SW480 (cell line): ENCODE data around the gene LRP1.

ENCODE experiments used
- DNase-seq: peaks from one replicate; pipeline ENCODE4 v3.0.0-alpha.2; 2016; ENCODE audit warnings: low spot score

The LRP1 gene

GRCh38 chr12:57127726-57128518 lies at the start of gene LRP1:
LRP1 (plus strand) TSS chr12:57128483; CDS start chr12:57128965, 482 bp downstream.
- DNase-seq: peak; percentile 78

GRCh38 chr12:57078519-57079404 lies 49.5 kb upstream of the LRP1 start, which contains the start of gene NEMP1:
NEMP1 (minus strand) TSS chr12:57078791; CDS start chr12:57078745, 46 bp downstream.
- DNase-seq: peak; percentile 100

GRCh38 chr12:57079821-57080220 lies 48.5 kb upstream of the LRP1 start:
- no peak for DNase-seq

GRCh38 chr12:57080855-57081254 lies 47.4 kb upstream of the LRP1 start:
- DNase-seq: no peak

GRCh38 chr12:57085999-57086492 lies 42.2 kb upstream of the LRP1 start:
- DNase-seq: no peak

- peak; percentile 80 for DNase-seq
Observed at GRCh38 chr12:57086493-57087009, 41.7 kb upstream of the LRP1 start.

- DNase-seq: peak; percentile 84
Observed at GRCh38 chr12:57087010-57087690, 41.1 kb upstream of the LRP1 start.

GRCh38 chr12:57087691-57088353 lies 40.5 kb upstream of the LRP1 start:
- DNase-seq: peak; percentile 90

- peak; percentile 97 for DNase-seq
Observed at GRCh38 chr12:57088354-57089270, 39.7 kb upstream of the LRP1 start, which contains the start of gene NAB2. NAB2 (plus strand) TSS chr12:57089114; CDS start chr12:57089272, 158 bp downstream.

GRCh38 chr12:57089271-57090245 lies 38.7 kb upstream of the LRP1 start:
- no peak for DNase-seq

- DNase-seq: no peak
Observed at GRCh38 chr12:57090490-57090889, 37.8 kb upstream of the LRP1 start.

- DNase-seq: no peak
Observed at GRCh38 chr12:57090924-57091637, 37.2 kb upstream of the LRP1 start.

GRCh38 chr12:57091638-57092528 lies 36.4 kb upstream of the LRP1 start:
- DNase-seq: no peak

- no peak for DNase-seq
Observed at GRCh38 chr12:57092529-57092862, 35.8 kb upstream of the LRP1 start.

GRCh38 chr12:57092876-57093414 lies 35.3 kb upstream of the LRP1 start:
- no peak for DNase-seq

- DNase-seq: no peak
Observed at GRCh38 chr12:57093415-57094207, 34.7 kb upstream of the LRP1 start.
